ENCODE results near the gene IL9R.

Gene IL9R, protein sequence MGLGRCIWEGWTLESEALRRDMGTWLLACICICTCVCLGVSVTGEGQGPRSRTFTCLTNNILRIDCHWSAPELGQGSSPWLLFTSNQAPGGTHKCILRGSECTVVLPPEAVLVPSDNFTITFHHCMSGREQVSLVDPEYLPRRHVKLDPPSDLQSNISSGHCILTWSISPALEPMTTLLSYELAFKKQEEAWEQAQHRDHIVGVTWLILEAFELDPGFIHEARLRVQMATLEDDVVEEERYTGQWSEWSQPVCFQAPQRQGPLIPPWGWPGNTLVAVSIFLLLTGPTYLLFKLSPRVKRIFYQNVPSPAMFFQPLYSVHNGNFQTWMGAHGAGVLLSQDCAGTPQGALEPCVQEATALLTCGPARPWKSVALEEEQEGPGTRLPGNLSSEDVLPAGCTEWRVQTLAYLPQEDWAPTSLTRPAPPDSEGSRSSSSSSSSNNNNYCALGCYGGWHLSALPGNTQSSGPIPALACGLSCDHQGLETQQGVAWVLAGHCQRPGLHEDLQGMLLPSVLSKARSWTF

DNA sequence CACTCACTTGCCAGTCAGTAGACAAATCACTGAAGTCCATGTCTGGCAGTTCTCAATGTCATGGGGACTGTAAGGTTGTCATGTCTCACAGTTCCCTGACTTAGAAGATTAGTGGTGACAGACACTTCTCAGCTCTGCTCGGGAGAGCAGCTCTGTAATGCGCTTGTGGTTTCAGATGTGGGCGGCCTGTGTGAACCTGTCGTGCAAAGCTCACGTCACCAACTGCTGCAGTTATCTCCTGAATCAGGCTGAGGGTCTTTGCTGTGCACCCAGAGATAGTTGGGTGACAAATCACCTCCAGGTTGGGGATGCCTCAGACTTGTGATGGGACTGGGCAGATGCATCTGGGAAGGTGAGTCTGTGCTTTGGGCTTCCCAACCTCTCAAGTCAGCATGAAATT lies at the start of gene IL9R:
Gene IL9R (plus strand): TSS at position 261 of the 400 bp plus-strand sequence. CDS start 64 bp downstream, at position 325.
- no peak within 1 kb of the TSS for H3K9ac ChIP-seq
- H3K36me3 ChIP-seq: no peaks in the 10 kb centered on the region
- peak within 1 kb of the TSS in 8 of 11 experiments; percentile 19 to 65 (median 48); a peak in 15 of 22 replicates for H3K4me2 ChIP-seq
- H3K27me3 ChIP-seq: no peaks in the 10 kb centered on the region
- H3K27ac ChIP-seq: no peak within 1 kb of the TSS
- H3K4me3 ChIP-seq: no peak within 1 kb of the TSS
- H3K9me3 ChIP-seq (replicated peaks in 1 of 11): no peaks in the 10 kb centered on the region
- peaks cover 5 to 57% (median 51%) of the 10 kb centered on the region in 10 experiments; a peak in 18 of 20 replicates for H3K4me1 ChIP-seq
- no peak for TF ChIP-seq Cebpa-rat (IDR thresholded peaks at IDR 0.05)
- H4K20me1 ChIP-seq: no peaks in the 10 kb centered on the region

DNA sequence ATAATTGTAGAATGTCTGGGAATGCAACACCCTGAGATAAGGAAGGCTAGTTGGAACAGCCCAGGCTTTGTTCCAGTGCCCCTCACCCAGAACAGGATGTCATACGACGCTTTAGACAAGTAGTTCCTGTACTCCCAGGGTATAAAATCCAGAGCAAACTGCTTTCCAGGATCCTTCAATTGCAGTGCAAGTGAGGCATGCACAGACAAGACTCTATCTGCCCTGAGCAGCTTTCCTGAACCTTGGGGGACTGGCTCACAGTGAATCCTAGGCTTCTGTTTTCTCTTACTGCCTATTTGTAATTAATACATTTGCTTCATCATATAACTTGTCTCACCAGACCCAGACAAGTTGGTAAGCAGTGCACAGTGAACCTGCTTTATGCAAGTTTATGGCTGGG lies 48.4 kb upstream of the IL9R start:
- Histone ChIP-seq H3K9ac (no peak overlapping the region), H3K27ac (no peak overlapping the region), H3K27me3 (0 out of 22 replicates have a peak, but pooled peaks cover 0 to 5% (median 0%) of the 10 kb centered on the region in 11 experiments), H3K36me3 (peaks cover 0 to 28% (median 9%) of the 10 kb centered on the region in 11 experiments; a peak in 7 of 22 replicates), H3K4me1 (no peaks in the 10 kb centered on the region), H4K20me1 (no peaks in the 10 kb centered on the region), H3K4me3 (no peak overlapping the region), H3K9me3 (replicated peaks in 1 of 11) (peaks cover 0 to 7% (median 0%) of the 10 kb centered on the region in 11 experiments; a peak in 3 of 22 replicates), H3K4me2 (no peak overlapping the region)
- TF ChIP-seq Cebpa-rat (IDR thresholded peaks at IDR 0.05): no peak

DNA sequence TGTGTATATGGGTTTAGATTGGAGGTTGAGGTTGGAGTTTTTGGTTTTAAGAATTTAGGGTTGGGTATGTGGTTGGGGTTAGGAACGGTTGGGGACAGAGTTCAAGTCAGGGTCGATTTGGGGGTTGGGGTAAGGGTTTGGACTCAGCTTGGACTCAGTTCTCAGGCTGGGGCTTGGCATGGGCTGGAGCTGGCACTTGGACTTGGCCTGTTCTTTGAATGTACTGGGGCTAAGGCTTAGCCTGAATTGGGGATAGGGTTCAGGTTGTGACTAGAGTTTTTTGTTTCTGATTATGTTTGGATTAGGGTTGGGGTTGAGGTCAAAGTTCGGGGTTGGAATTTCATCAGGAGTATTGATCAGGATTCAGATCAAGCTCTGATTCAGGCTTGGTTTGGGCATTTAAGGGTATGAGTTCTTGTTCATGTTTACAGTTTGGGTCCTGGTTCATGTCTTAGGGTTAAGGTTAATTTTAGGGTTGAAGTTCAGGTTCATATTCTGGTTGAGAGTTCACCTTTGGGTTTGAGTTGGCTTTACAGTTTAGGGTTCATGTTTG lies 46.2 kb upstream of the IL9R start:
- no peak overlapping the region for H3K4me3 ChIP-seq
- H3K27me3 ChIP-seq: no peaks in the 10 kb centered on the region
- H3K9ac ChIP-seq: no peak overlapping the region
- H3K9me3 ChIP-seq (replicated peaks in 1 of 11): peaks cover 0 to 11% (median 5%) of the 10 kb centered on the region in 11 experiments; a peak in 10 of 22 replicates
- H3K36me3 ChIP-seq: peaks cover 0 to 8% (median 0%) of the 10 kb centered on the region in 11 experiments; a peak in 1 of 22 replicates
- no peaks in the 10 kb centered on the region for H4K20me1 ChIP-seq
- no peak overlapping the region for H3K4me2 ChIP-seq
- no peak for TF ChIP-seq Cebpa-rat (IDR thresholded peaks at IDR 0.05)
- H3K27ac ChIP-seq: no peak overlapping the region
- no peaks in the 10 kb centered on the region for H3K4me1 ChIP-seq

DNA sequence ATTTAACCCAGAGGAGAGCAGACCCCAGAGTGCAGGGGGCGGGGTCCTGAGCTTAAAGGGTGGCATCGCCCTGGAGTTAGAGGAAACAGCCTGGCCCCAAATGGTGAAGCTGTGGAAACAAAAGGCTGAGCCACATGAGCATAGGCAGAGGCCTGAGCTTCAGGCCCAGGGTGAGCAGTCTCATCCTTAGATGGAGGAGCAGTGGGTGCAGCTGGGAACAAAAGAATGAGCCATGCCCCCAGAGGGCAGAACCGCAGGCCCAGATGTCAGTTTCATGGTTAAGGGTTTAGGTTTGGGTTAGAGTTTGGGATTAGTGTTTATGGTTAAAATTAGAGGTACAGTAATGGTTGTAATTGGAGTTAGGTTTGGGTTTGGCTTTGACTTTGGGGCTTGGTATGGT lies 44.4 kb upstream of the IL9R start:
- Histone ChIP-seq H3K9me3 (replicated peaks in 1 of 11) (peaks cover 0 to 15% (median 5%) of the 10 kb centered on the region in 11 experiments; a peak in 10 of 22 replicates), H3K27ac (no peak overlapping the region), H3K4me1 (no peaks in the 10 kb centered on the region), H3K4me2 (no peak overlapping the region), H3K9ac (no peak overlapping the region), H3K4me3 (no peak overlapping the region), H3K36me3 (0 out of 22 replicates have a peak, but pooled peaks cover 0 to 6% (median 0%) of the 10 kb centered on the region in 11 experiments), H3K27me3 (no peaks in the 10 kb centered on the region), H4K20me1 (no peaks in the 10 kb centered on the region)
- no peak for TF ChIP-seq Cebpa-rat (IDR thresholded peaks at IDR 0.05)

DNA sequence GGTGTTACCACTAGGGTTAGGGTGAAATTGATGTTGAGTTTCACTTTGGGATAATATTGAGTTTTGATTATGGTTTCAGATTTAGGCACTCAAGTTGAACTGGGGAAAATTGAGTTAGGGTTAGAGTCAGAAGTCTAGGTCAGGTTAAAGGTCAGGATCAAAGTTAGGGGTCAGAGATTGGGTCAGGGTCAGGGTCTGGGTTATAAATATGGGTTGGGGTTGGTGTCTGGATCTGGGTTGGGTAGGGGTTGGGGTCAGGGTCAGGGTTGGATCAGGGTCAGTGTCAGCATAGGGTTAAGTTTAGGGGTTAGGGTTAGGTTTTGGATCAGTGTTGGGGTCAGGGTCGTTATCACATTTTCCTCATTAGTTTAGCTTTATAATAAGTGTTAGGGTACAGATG lies 42.7 kb upstream of the IL9R start:
- Histone ChIP-seq H3K9me3 (replicated peaks in 1 of 11) (peaks cover 0 to 15% (median 5%) of the 10 kb centered on the region in 11 experiments; a peak in 10 of 22 replicates), H3K4me2 (no peak overlapping the region), H3K9ac (no peak overlapping the region), H3K36me3 (0 out of 22 replicates have a peak, but pooled peaks cover 0 to 6% (median 0%) of the 10 kb centered on the region in 11 experiments), H4K20me1 (no peaks in the 10 kb centered on the region), H3K4me3 (no peak overlapping the region), H3K4me1 (no peaks in the 10 kb centered on the region), H3K27me3 (no peaks in the 10 kb centered on the region), H3K27ac (no peak overlapping the region)
- TF ChIP-seq Cebpa-rat (IDR thresholded peaks at IDR 0.05): no peak

DNA sequence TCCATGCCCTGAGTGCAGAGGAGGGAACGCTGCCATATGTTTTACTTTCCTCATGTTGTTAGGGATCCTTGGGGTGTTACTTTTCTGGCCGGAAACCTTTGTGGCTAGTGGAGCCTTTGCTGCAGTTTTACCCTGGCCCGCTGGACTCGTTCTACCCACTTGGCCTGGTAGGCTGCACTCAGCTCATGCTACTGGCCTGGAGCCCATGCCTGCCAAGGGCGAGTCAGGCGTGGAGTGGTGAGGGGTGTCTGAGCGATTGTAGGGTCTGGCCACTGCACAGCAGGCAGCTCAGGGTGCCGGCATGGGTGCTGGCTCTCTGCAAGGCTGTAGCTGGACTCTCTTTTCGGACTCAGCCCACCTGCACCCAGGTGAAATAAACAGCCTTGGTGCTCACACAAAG lies 41.4 kb upstream of the IL9R start:
- Histone ChIP-seq H3K9me3 (replicated peaks in 1 of 11) (peaks cover 0 to 15% (median 5%) of the 10 kb centered on the region in 11 experiments; a peak in 10 of 22 replicates), H3K4me2 (no peak overlapping the region)

DNA sequence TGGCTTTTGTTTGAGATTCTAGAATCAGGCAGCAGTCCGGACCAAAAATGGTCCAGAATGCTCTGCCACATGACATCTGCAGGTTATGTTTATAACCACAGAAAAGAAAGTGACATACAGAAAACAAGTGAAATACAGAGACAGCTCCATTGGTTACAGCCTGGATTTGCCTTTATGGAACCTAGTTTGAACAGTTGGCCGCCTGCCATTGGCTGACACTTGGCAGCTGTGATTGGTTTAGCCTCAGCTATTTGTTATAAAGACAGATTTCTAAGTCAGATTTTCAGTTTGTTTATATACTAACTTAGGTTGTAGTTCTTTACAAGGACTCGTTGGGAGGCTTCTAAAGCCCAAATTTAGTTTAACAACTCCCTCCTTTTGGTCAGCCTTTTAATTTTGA lies 40.8 kb upstream of the IL9R start:
- Histone ChIP-seq H3K9me3 (replicated peaks in 1 of 11) (peaks cover 0 to 15% (median 5%) of the 10 kb centered on the region in 11 experiments; a peak in 10 of 22 replicates), H4K20me1 (no peaks in the 10 kb centered on the region), H3K36me3 (0 out of 22 replicates have a peak, but pooled peaks cover 0 to 6% (median 0%) of the 10 kb centered on the region in 11 experiments), H3K4me2 (no peak overlapping the region), H3K9ac (no peak overlapping the region), H3K4me3 (no peak overlapping the region), H3K4me1 (no peaks in the 10 kb centered on the region), H3K27ac (no peak overlapping the region), H3K27me3 (no peaks in the 10 kb centered on the region)
- TF ChIP-seq Cebpa-rat (IDR thresholded peaks at IDR 0.05): no peak

More for the DNA sequence above, 41.4 kb upstream of the IL9R start:
- H3K36me3 ChIP-seq: 0 out of 22 replicates have a peak, but pooled peaks cover 0 to 6% (median 0%) of the 10 kb centered on the region in 11 experiments
- no peak for TF ChIP-seq Cebpa-rat (IDR thresholded peaks at IDR 0.05)
- H4K20me1 ChIP-seq: no peaks in the 10 kb centered on the region
- no peak overlapping the region for H3K27ac ChIP-seq
- H3K4me1 ChIP-seq: no peaks in the 10 kb centered on the region
- no peaks in the 10 kb centered on the region for H3K27me3 ChIP-seq
- no peak overlapping the region for H3K9ac ChIP-seq
- H3K4me3 ChIP-seq: no peak overlapping the region

DNA sequence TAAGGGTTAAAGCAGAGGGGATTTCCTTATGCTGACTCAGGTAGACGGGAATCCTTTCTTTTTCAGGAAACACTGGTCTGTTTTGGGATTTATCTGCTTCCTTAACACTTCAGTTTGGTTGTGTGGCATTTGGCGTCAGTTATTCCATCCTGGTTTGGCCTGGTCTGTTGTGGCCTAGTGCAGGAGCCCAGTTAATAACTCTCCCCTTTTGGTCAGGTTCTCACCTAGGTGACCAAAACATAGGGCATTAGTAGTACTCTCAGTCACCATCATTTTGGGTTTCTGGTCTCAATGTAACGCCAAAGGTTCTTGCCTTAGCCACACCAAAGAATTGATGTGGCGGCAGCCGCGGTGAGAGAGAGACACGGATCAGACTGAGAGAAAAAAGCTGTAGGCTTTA lies 39.7 kb upstream of the IL9R start:
- no peak overlapping the region for H3K4me3 ChIP-seq
- no peak overlapping the region for H3K27ac ChIP-seq
- H4K20me1 ChIP-seq: no peaks in the 10 kb centered on the region
- 0 out of 22 replicates have a peak, but pooled peaks cover 0 to 3% (median 0%) of the 10 kb centered on the region in 11 experiments for H3K36me3 ChIP-seq
- H3K9me3 ChIP-seq (replicated peaks in 1 of 11): peaks cover 2 to 18% (median 6%) of the 10 kb centered on the region in 11 experiments; a peak in 17 of 22 replicates
- no peak overlapping the region for H3K4me2 ChIP-seq
- H3K4me1 ChIP-seq: no peaks in the 10 kb centered on the region
- TF ChIP-seq Cebpa-rat (IDR thresholded peaks at IDR 0.05): no peak
- H3K9ac ChIP-seq: no peak overlapping the region
- no peaks in the 10 kb centered on the region for H3K27me3 ChIP-seq

DNA sequence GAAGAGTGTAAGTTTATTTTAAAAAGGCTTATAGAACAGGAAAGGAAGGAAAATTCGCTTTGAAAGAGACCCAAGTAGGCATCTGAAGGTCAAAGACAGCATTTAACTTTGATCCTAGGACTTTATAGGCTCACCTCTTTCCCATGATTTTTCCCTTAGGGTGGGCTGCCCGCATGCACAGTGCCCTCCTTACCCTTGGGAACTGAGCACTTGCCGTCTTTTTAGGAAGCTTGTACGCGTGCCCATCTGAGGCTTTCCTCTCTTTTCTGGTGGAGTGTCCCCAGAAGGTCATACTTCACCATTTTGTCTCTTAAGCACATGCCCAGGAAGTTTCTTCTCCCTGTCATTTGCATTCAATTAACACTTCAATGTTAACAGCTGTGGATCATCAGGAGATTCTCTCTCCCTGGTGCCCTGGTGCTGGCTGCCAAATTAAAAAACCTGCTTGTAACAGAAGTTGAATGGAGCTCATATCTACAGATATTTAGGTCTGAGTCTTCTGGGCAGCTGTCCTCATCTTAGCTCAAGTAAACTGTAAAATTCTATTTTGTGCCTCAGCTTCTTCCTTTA lies 38.4 kb upstream of the IL9R start:
- H3K4me3 ChIP-seq: no peak overlapping the region
- no peak overlapping the region for H3K4me2 ChIP-seq
- H4K20me1 ChIP-seq: no peaks in the 10 kb centered on the region
- H3K9me3 ChIP-seq (replicated peaks in 1 of 11): peaks cover 14 to 27% (median 19%) of the 10 kb centered on the region in 11 experiments
- no peak for TF ChIP-seq Cebpa-rat (IDR thresholded peaks at IDR 0.05)
- H3K36me3 ChIP-seq: 0 out of 22 replicates have a peak, but pooled peaks cover 0 to 3% (median 0%) of the 10 kb centered on the region in 11 experiments
- H3K4me1 ChIP-seq: no peaks in the 10 kb centered on the region
- H3K27ac ChIP-seq: no peak overlapping the region
- H3K27me3 ChIP-seq: no peaks in the 10 kb centered on the region
- H3K9ac ChIP-seq: no peak overlapping the region
